HFF-Myc (cell line): ENCODE measurements around the gene CCIN.
"Not testable (repeated sequence)": the region's sequence is repeated elsewhere in the genome, so short reads cannot be mapped to it uniquely, and the experiment has no call there.

Source experiments
- DNase-seq: peaks from one replicate; pipeline ENCODE4 v3.0.0-alpha.2; 2011; ENCODE audit warnings: low read depth; ENCODE audit errors: extremely low read depth
- H3K4me3 ChIP-seq: replicated peaks from 2 replicates; pipeline ENCODE4 v1.5.1; 2011; ENCODE audit warnings: low read depth, mild to moderate bottlenecking, control low read depth, low read length
- TF ChIP-seq, protein P1 (sequence below): IDR thresholded peaks from 2 replicates; pipeline ENCODE4 v1.5.1; 2012; ENCODE audit warnings: mild to moderate bottlenecking, low read depth, low read length, control low read depth; ENCODE audit errors: missing control alignments

Gene CCIN

DNA sequence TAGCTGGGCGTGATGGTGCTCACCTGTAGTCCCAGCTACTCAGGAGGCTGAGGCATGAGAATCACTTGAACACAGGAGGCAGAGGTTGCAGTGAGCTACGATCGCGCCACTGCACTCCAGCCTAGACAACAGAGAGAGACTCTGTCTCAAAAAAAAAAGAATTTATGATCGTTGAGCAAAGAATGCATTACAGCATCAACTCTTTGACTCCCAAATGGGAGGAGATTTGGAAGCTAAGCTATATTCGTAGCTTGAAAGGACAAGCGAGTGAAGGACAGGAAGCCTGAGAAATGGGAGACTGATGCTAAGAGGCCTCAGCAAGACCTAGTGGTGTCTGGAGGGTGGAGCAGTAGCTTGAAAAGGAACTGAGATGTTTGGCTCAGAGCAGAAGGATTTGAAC, 10.3 kb upstream of the CCIN start:
- DNase-seq, result no peak

DNA sequence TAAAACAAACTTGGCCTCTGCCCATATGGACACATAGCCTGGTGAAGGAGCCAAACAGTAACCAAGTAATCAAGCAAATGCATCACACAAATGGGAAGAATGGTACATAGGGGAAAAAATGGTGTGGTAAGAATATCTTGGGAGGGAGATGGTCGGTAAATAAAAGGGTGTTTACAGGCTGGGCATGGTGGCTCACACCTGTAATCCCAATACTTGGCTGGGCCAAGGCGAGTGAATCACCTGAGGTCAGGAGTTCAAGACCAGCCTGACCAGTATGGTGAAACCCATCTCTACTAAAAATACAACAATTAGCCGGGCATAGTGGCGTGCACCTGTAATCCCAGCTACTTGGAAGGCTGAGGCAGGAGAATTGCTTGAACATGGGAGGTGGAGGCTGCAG, 9.7 kb upstream of the CCIN start:
- H3K4me3 ChIP-seq, DNase-seq: not testable (repeated sequence)

More for the DNA sequence above, 10.3 kb upstream of the CCIN start:
- no peak overlapping the region for H3K4me3 ChIP-seq
- TF ChIP-seq, protein P1, sequence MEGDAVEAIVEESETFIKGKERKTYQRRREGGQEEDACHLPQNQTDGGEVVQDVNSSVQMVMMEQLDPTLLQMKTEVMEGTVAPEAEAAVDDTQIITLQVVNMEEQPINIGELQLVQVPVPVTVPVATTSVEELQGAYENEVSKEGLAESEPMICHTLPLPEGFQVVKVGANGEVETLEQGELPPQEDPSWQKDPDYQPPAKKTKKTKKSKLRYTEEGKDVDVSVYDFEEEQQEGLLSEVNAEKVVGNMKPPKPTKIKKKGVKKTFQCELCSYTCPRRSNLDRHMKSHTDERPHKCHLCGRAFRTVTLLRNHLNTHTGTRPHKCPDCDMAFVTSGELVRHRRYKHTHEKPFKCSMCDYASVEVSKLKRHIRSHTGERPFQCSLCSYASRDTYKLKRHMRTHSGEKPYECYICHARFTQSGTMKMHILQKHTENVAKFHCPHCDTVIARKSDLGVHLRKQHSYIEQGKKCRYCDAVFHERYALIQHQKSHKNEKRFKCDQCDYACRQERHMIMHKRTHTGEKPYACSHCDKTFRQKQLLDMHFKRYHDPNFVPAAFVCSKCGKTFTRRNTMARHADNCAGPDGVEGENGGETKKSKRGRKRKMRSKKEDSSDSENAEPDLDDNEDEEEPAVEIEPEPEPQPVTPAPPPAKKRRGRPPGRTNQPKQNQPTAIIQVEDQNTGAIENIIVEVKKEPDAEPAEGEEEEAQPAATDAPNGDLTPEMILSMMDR, result no peak

DNA sequence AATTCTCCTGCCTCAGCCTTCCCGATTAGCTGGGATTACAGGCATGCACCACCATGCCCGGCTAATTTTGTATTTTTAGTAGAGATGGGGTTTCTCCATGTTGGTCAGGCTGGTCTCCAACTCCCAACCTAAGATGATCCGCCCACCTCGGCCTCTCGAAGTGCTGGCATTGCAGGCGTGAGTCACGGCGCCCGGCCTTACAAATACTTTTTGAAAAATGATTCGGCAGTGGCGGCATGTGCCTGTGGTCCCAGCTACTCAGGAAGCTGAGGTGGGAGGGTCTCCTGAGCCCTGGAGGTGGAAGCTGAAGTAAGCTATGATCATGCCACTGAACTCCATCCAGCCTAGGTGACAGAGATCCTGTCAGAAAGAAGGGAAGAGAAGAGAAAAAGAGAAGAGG, 9.1 kb upstream of the CCIN start:
- H3K4me3 ChIP-seq, DNase-seq: not testable (repeated sequence)

DNA sequence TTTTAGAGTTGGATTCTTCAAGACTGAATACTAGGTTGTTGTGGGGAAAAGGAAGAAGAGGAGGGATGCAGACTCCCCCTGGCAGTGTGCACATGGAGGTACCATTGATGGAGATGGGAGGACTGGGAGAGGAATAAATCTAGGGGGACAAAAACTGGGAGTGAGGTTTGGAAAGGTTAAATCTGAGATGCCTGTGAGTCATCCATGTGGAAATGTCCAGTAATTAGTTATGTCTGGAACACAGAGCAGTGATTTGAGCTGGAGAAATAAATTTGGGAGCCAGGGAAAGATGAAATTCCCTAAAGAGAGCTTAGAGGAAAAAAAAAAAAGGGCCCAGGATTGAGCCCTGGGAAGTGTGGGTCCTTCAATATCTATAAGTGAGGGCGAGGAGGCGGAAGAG, 8.0 kb upstream of the CCIN start:
- no peak overlapping the region for H3K4me3 ChIP-seq
- TF ChIP-seq, protein P1, result no peak
- DNase-seq, result no peak

DNA sequence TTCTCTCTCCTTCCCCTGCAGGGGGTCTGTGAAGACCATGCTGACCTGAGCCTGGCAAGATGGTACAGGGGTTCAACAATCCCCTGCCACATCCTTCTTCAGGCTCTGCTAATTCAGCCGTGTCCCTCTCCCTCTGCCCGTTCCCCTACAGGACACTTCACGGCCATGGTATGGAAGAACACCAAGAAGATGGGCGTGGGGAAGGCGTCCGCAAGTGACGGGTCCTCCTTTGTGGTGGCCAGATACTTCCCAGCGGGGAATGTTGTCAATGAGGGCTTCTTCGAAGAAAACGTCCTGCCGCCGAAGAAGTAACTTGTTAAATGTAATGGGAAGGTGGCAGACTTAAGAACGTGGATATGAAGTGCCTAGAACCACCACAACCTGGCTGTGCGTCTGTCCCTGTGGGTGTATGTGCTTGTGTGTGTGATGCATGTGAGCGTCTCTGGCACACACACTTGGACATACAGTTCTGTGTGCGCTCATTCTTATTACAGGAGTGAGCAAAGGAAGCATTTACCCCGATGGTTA, 6.9 kb upstream of the CCIN start:
- TF ChIP-seq, protein P1, result no peak
- no peak for DNase-seq
- H3K4me3 ChIP-seq, result no peak overlapping the region

DNA sequence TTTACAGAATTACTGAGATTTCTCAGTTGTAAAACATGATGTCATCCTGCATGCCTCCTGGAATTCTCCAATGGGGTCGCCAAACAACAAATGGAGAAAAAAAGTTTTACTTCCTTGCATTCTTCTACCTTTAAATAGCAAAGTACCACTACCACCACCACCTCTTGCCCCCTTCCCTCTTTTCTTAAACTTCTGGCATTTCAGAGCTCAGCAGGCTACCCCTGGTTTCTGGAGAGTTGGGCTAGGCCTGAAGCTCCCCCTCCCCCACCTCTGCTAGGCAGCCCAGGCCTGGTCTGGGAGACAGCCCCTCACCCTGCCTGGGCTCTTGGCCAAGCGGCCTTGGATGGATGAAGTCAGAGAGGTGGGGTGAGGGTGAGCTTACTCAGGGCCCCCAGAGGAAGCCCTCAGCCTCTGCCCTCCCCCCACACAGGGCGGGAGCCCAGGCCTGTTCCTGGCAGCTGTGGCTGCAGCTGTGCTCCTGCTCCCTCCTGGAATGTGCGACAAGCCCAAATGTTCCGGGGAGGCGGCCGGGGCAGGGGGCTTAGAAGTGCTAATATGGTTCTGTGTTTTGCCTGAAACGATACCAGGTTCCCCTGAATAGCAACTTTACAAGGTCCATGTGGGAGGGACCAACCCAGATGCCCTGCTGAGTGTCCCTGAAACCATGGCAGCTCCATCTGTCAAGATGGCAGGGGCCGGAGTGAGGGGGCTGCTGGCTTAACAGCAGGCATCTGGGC, 6.0 kb upstream of the CCIN start:
- TF ChIP-seq, protein P1, result no peak
- peak; percentile 33 for DNase-seq
- H3K4me3 ChIP-seq, result no peak overlapping the region

DNA sequence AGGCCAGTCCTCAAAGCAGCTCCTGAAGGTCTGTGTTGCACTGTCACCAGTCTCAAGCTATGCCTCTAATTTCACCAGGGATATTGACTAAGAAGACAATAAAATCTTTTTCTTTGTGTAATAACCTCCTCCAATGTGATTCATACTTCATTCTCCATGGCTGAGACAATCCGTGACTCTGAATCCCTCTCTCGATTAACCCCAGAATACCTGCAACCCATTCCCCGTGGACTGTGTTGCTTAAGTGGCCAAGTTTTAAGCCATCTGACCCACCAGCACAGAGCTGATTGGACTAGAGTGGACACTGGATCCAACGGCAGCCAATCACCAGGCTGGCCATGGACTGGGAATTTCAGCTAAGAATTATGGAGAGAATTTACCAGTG, 5.4 kb upstream of the CCIN start:
- no peak overlapping the region for H3K4me3 ChIP-seq
- no peak for DNase-seq
- TF ChIP-seq, protein P1, result no peak

DNA sequence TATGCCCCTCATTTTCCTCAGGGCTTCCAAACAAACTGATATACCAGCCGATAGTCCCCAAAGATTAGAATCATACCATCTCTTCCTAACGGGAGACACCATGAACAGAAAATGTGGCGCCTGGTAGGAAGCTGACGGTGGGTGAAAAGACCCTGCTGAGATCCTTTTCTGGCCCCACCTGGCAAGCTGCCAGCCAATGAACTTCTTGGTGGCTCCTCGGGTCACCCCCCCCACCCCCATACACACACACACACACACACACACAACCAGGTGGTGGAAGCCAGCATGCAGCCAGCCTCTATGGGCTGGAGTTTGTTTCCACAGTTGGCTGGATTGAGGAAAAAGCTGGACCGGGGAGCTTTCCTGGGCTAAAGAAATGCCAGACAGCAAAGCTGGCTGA, 4.8 kb upstream of the CCIN start:
- no peak overlapping the region for H3K4me3 ChIP-seq
- TF ChIP-seq, protein P1, result no peak
- DNase-seq, result no peak
